Caco-2 (cell line): ENCODE data around the gene PRCD. TPM values are rescaled to one million over a fixed set of nuclear protein-coding genes. Genes with fewer than 3 reads are reported as not detected.
"Not testable (repeated sequence)": the region's sequence is repeated elsewhere in the genome, so short reads cannot be mapped to it uniquely, and the experiment has no call there.

ENCODE experiments used
- BruUV-seq: library from RNA; stranded (reverse); fragments of 400-500 nt; replicated peaks from 2 replicates; lab custom pipeline; 2021; lab: Mats Ljungman, UMichigan
- CTCF ChIA-PET: fragments of 300-600 bp; sonication (Branson Sonifier 250); formaldehyde crosslinking; loops from one replicate; lab custom pipeline; 2022; ENCODE audit warnings: antibody characterized with exemption; lab: Charles Lee
- POLR2A ChIA-PET: fragments of 300-600 bp; sonication (Branson Sonifier 250); formaldehyde crosslinking; loops from one replicate; lab custom pipeline; 2022; ENCODE audit warnings: antibody characterized with exemption; lab: Charles Lee
- DNase-seq, 2 experiments: peaks; one replicate each; pipeline versions ENCODE4 v3.0.0 to v3.0.0-alpha.2; 2020 to 2022
- H3K27me3 ChIP-seq: replicated peaks from 2 replicates; pipeline ENCODE4 v1.6.0; 2011; ENCODE audit warnings: low read length; ENCODE audit not compliant: control insufficient read depth, insufficient read depth
- H3K36me3 ChIP-seq: 2 replicates; pipeline ENCODE4 v1.5.1; 2011; ENCODE audit warnings: low read length; ENCODE audit not compliant: control insufficient read depth, insufficient read depth
- H3K4me1 ChIP-seq: fragments of 250-450 bp; sonication (Bioruptor Pico); 2 replicates; pipeline ENCODE4 v1.5.1; 2020; ENCODE audit warnings: mild to moderate bottlenecking
- H3K4me3 ChIP-seq: 2 replicates; pipeline ENCODE4 v1.5.1; 2011; ENCODE audit warnings: low read depth, mild to moderate bottlenecking, control low read depth, low read length
- H3K9me3 ChIP-seq: fragments of 250-450 bp; sonication (Bioruptor Pico); 2 replicates; pipeline ENCODE4 v1.5.1; 2020; ENCODE audit warnings: mild to moderate bottlenecking, moderate library complexity
- H3K27ac Mint-ChIP-seq: one replicate; pipeline ENCODE4 v1.8.0; 2022; ENCODE audit warnings: mixed read lengths; ENCODE audit not compliant: unreplicated experiment
- H3K27me3 Mint-ChIP-seq: one replicate; pipeline ENCODE4 v1.8.0; 2022; ENCODE audit warnings: mixed read lengths; ENCODE audit not compliant: insufficient read depth, unreplicated experiment
- H3K36me3 Mint-ChIP-seq: one replicate; pipeline ENCODE4 v1.8.0; 2022; ENCODE audit warnings: mild to moderate bottlenecking, mixed read lengths; ENCODE audit not compliant: insufficient read depth, unreplicated experiment
- H3K4me1 Mint-ChIP-seq: one replicate; pipeline ENCODE4 v1.8.0; 2022; ENCODE audit warnings: low read depth, mixed read lengths; ENCODE audit not compliant: unreplicated experiment
- H3K4me3 Mint-ChIP-seq: one replicate; pipeline ENCODE4 v1.8.0; 2022; ENCODE audit warnings: mild to moderate bottlenecking, moderate library complexity, mixed read lengths; ENCODE audit not compliant: unreplicated experiment
- H3K9me3 Mint-ChIP-seq: one replicate; pipeline ENCODE4 v1.8.0; 2022; ENCODE audit warnings: mixed read lengths; ENCODE audit not compliant: unreplicated experiment
- intact Hi-C: fragments of 100-400 bp; cut with micrococcal nuclease; formaldehyde crosslinking; loops from one replicate; pipeline ENCODE4 v1.10.0; 2022; ENCODE audit not compliant: unreplicated experiment
- total RNA-seq: library from RNA; stranded (reverse); gene quantifications from 2 replicates; pipeline ENCODE4 v1.2.3, GENCODE V29; 2022
- TF ChIP-seq, protein P1 (sequence below), 2 experiments: fragments of 200-600 bp in 1 of 2; IDR thresholded peaks; 1 replicate in 1 of 2; 2 replicates in 1 of 2; pipeline versions ENCODE4 v1.5.1 to v1.8.0; 2011 to 2022; ENCODE audit warnings: antibody characterized with exemption in 1 of 2, control low read depth in 1 of 2, inconsistent platforms in 1 of 2, low read depth in 1 of 2, low read length in 1 of 2, mild to moderate bottlenecking in 1 of 2, moderate library complexity in 1 of 2; ENCODE audit not compliant: insufficient read depth in 1 of 2, severe bottlenecking in 1 of 2, unreplicated experiment in 1 of 2

PRCD gene
- total RNA-seq, 1 experiment from 2014 or later: not detected

DNA sequence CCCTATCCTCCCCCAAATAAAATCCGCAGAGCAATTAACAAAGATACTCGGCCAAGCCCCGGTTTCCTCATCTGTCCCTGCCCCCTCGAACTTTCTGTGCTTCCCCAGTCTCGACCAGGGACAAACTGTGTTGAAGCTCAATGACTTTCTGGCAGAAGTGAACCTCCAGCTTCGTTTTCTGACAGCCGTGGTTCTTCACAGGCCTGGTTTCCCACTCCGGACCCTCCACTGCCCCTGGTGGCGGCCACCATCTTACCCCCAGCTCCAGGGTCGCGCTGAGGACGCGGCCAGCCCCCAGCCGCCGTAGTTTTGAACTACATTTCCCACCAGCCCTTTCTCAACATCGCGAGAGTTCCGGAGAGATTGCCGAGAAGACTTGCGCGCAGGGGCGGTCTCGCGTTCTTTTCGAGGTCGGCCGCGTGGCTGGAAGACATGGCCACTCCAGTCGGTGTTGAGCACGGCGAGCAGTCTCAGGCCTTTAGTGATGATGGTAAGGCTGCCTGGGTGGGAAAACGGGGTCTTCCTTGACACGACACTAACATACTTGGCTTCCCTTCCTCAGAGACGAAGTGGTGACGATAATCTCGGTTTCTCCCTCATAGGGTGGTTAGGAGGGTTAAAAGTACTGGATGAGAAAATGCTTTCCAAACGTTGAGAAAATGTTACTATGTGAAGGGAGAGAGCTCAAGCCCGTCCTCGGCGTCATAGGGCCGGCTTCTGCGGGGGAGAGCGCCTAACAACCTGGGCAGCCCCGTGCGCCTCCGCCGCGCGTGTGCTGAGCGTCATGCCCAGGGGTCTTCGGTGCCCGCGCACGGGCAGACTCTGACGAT, 17.7 kb downstream of the PRCD start:
- Mint-ChIP-seq H3K9me3 (no peaks in the 10 kb centered on the region), H3K27ac (peak overlapping the region; percentile 100), H3K36me3 (peaks cover 55% of the 10 kb centered on the region), H3K4me1 (peaks cover 12% of the 10 kb centered on the region), H3K27me3 (no peaks in the 10 kb centered on the region), H3K4me3 (peak overlapping the region; percentile 90)
- Histone ChIP-seq H3K9me3 (no peaks in the 10 kb centered on the region), H3K27me3 (no peaks in the 10 kb centered on the region), H3K4me1 (peaks cover 25% of the 10 kb centered on the region), H3K4me3 (peak overlapping the region; percentile 77), H3K36me3 (peaks cover 6% of the 10 kb centered on the region; the same call in 1 of the 2 replicates)
- DNase-seq: peak; percentile 98 to 99
- TSS peak; percentile 77 for BruUV-seq
- TF ChIP-seq, protein P1, sequence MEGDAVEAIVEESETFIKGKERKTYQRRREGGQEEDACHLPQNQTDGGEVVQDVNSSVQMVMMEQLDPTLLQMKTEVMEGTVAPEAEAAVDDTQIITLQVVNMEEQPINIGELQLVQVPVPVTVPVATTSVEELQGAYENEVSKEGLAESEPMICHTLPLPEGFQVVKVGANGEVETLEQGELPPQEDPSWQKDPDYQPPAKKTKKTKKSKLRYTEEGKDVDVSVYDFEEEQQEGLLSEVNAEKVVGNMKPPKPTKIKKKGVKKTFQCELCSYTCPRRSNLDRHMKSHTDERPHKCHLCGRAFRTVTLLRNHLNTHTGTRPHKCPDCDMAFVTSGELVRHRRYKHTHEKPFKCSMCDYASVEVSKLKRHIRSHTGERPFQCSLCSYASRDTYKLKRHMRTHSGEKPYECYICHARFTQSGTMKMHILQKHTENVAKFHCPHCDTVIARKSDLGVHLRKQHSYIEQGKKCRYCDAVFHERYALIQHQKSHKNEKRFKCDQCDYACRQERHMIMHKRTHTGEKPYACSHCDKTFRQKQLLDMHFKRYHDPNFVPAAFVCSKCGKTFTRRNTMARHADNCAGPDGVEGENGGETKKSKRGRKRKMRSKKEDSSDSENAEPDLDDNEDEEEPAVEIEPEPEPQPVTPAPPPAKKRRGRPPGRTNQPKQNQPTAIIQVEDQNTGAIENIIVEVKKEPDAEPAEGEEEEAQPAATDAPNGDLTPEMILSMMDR (IDR thresholded peaks at IDR 0.05; ENCODE audit: insufficient read depth in 1 of 2, low read depth in 1 of 2, low read length in 1 of 2, severe bottlenecking in 1 of 2, unreplicated experiment in 1 of 2): peak; percentile 89 to 92
- intact Hi-C loops: loop anchor here (1.0 to 2.0 kb wide), 3 partner anchors 67 to 157 kb away; no protein-coding TSS in a partner anchor
- ChIA-PET CTCF (interaction anchor here (0.6 to 2.7 kb wide), 24 partner anchors 10 to 171 kb away, joined by 3 to 21 read pairs (median 4); partner anchors contain the start of genes JMJD6, METTL23, PRCD and ST6GALNAC2), POLR2A (interaction anchor here (0.5 to 1.9 kb wide), 29 partner anchors 9 to 1293 kb away, joined by 3 to 19 read pairs (median 4); partner anchors contain the start of genes MFSD11, MXRA7, PRCD and PRPSAP1)

DNA sequence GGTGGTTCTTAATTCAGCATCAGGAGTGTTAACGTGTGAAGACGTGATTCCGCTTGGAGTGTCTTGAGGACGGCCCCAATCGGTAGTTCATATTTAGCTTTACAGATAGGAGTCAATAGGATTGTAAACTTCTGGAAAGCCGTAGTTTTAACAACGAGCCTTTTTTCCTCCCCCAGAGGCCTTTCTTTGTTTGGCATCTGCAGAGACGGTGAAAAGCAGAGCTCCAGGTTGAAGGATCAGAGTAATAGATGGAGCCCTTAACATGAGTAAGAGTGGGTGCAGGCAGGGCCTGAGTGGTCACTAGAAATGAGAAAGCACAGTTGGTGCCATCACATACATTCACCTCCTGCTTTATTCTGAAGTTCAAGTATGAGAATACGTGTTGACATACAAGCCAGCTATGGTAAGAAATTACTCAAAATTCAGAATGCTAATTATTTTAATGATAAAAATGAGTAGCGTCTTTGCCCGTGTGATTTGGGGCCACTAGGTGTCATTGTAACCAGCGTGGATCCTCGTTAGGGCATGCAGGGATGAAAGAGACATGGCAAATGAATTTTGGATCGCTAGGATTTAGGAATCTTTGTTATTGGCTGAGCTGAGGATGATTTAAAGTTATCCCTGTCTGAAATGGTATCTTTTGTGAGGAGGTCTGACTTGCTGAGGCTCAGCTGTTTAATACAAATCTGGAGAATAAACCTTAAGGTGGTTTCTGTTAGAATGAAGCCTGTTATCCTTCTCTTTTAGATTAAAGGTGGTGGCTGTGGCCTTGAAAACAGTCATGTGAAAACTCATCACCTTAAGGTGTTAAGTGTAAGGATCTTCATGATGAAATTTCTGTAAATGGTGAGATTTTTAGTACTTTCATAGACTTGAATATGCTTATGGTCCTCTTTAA, 18.6 kb downstream of the PRCD start:
- H3K27ac Mint-ChIP-seq: peak overlapping the region; percentile 100
- no peaks in the 10 kb centered on the region for H3K9me3 ChIP-seq
- H3K36me3 ChIP-seq: peaks cover 8% of the 10 kb centered on the region
- peak in 1 of 2 experiments; percentile 46 for DNase-seq
- no TSS peak for BruUV-seq
- H3K36me3 Mint-ChIP-seq: peaks cover 64% of the 10 kb centered on the region
- H3K4me1 ChIP-seq: peaks cover 25% of the 10 kb centered on the region
- TF ChIP-seq, protein P1 (IDR thresholded peaks at IDR 0.05; ENCODE audit: insufficient read depth in 1 of 2, low read depth in 1 of 2, low read length in 1 of 2, severe bottlenecking in 1 of 2, unreplicated experiment in 1 of 2): peak; percentile 66 to 68
- peak overlapping the region; percentile 77 for H3K4me3 ChIP-seq
- H3K9me3 Mint-ChIP-seq: no peaks in the 10 kb centered on the region
- ChIA-PET POLR2A (interaction anchor here (0.5 to 1.9 kb wide), 5 partner anchors 73 to 155 kb away, joined by 3 to 13 read pairs (median 4); no protein-coding TSS in a partner anchor), CTCF (interaction anchor here (0.7 to 2.7 kb wide), 12 partner anchors 9 to 168 kb away, joined by 3 to 19 read pairs (median 8); partner anchors contain the start of genes JMJD6 and METTL23)
- no peaks in the 10 kb centered on the region for H3K27me3 ChIP-seq
- peak overlapping the region; percentile 90 for H3K4me3 Mint-ChIP-seq
- H3K4me1 Mint-ChIP-seq: peaks cover 12% of the 10 kb centered on the region
- intact Hi-C loops: loop anchor here (1.0 kb wide), 1 partner anchor 66 kb away; no protein-coding TSS in a partner anchor
- H3K27me3 Mint-ChIP-seq: no peaks in the 10 kb centered on the region

DNA sequence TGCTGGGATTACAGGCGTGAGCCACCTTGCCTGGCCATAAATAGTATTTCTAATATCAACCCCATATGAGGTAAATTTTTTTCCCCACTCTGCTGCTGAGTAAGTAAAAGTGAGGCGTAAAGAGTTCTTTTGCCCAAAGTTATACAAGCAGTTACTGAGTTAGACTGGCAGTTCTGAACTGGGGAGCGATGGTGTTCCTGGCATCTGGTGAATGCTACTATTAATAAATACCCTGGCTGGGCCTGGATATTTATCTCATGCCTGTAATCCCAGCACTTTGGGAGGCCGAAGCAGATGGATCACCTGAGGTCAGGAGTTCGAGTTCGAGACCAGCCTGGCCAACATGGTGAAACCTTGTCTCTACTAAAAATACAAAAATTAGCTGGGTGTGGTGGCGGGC, 19.6 kb downstream of the PRCD start:
- ChIA-PET POLR2A (interaction anchor here (0.8 kb wide), 1 partner anchor 122 kb away, joined by 3 read pairs; no protein-coding TSS in a partner anchor), CTCF (interaction anchor here (1.0 kb wide), 1 partner anchor 65 kb away, joined by 3 read pairs; no protein-coding TSS in a partner anchor)
- H3K4me3 ChIP-seq, H3K27me3 ChIP-seq, H3K36me3 ChIP-seq, H3K27ac Mint-ChIP-seq, H3K27me3 Mint-ChIP-seq, BruUV-seq, DNase-seq, H3K9me3 ChIP-seq, intact Hi-C loops, H3K9me3 Mint-ChIP-seq: not testable (repeated sequence)
- H3K4me1 ChIP-seq: peaks cover 25% of the 10 kb centered on the region
- Mint-ChIP-seq H3K4me3 (peak overlapping the region; percentile 90), H3K4me1 (peaks cover 12% of the 10 kb centered on the region), H3K36me3 (peaks cover 72% of the 10 kb centered on the region)
